Measurements from ENCODE around the gene ADAMTS6. TPM values are rescaled to one million over a fixed set of nuclear protein-coding genes. Genes with fewer than 3 reads are reported as not detected.

Gene ADAMTS6
- total RNA-seq, 2 experiments from 2014 or later = 1.6 to 1.7 TPM

GRCh38 chr5:65102976-65103711 lies 378.6 kb downstream of the ADAMTS6 start:
- ChIA-PET POLR2A (interaction anchor here (1.9 to 4.1 kb wide), 3 partner anchors 67 to 460 kb away, joined by 11 to 22 read pairs (median 14); partner anchors contain the start of genes ADAMTS6, CENPK and PPWD1), CTCF (interaction anchor here (0.5 to 2.0 kb wide), 9 partner anchors 27 to 1011 kb away, joined by 3 to 13 read pairs (median 3); partner anchors contain the start of gene ADAMTS6)
- H3K4me3 Mint-ChIP-seq = peak overlapping the region; percentile 54
- H3K9me3 Mint-ChIP-seq = no peaks in the 10 kb centered on the region
- DNase-seq = peak; percentile 44
- H3K36me3 Mint-ChIP-seq (ENCODE audit: low read depth) = no peaks in the 10 kb centered on the region
- peaks cover 23% of the 10 kb centered on the region for H3K27me3 Mint-ChIP-seq
- H3K4me1 Mint-ChIP-seq = peaks cover 35% of the 10 kb centered on the region
- H3K27ac Mint-ChIP-seq = no peak overlapping the region

- CTCF ChIA-PET = interaction anchor here (2.0 kb wide), 2 partner anchors 378 to 381 kb away, joined by 9 to 13 read pairs; partner anchors contain the start of gene ADAMTS6
- Mint-ChIP-seq H3K9me3 (no peaks in the 10 kb centered on the region), H3K36me3 (ENCODE audit: low read depth) (no peaks in the 10 kb centered on the region), H3K4me1 (peaks cover 35% of the 10 kb centered on the region), H3K4me3 (peak overlapping the region; percentile 69), H3K27ac (no peak overlapping the region), H3K27me3 (peaks cover 22% of the 10 kb centered on the region)
- DNase-seq = no peak
- POLR2A ChIA-PET = interaction anchor here (1.9 to 4.1 kb wide), 3 partner anchors 66 to 460 kb away, joined by 11 to 22 read pairs (median 14); partner anchors contain the start of genes ADAMTS6, CENPK and PPWD1
Measured at GRCh38 chr5:65102371-65102975, 379.2 kb downstream of the ADAMTS6 start.

GRCh38 chr5:65101632-65102100 lies 380.1 kb downstream of the ADAMTS6 start:
- H3K27ac Mint-ChIP-seq = no peak overlapping the region
- DNase-seq = no peak
- H3K9me3 Mint-ChIP-seq = no peaks in the 10 kb centered on the region
- no peak overlapping the region for H3K4me3 Mint-ChIP-seq
- H3K27me3 Mint-ChIP-seq = peaks cover 22% of the 10 kb centered on the region
- no peaks in the 10 kb centered on the region for H3K36me3 Mint-ChIP-seq (ENCODE audit: low read depth)
- CTCF ChIA-PET = no interaction called here
- H3K4me1 Mint-ChIP-seq = peaks cover 35% of the 10 kb centered on the region
- POLR2A ChIA-PET = no interaction called here

DNA sequence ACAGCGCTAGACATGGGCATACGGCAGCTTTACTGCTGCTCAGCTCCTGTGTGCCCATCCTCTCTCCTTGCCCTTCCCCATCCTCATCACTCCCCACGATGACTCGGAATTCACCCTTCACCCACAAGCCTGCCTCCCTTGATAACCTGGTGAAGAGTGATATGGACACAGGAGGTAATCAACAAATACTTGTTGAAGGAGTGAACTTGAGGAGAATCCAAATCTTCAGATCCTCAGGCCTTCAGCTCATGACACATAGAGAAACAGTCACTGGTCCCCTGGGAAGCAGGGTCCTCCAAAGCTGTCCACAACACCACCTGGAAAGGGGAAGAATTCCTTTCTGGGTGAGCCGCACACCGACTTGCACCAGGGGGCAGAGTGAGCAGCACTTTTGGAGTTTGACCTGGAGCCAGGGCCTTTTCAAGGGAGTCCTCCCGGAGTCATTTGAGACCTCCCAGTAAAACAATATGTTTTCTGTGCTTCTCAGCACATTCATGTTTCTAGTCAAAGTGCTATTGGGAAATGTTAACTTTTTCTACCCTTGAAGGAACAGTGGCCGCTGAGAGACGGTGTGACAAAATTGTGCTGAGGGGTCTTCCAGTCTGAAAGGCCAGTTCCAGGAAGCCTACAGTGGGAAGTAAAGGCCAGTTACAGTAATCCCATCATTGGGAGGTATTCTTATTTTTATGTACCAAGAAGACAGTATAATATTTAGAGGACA lies 380.6 kb downstream of the ADAMTS6 start:
- CTCF ChIA-PET = interaction anchor here (1.2 to 1.8 kb wide), 3 partner anchors 27 to 380 kb away, joined by 4 to 6 read pairs (median 4); no protein-coding TSS in a partner anchor
- Mint-ChIP-seq H3K4me1 (peaks cover 30% of the 10 kb centered on the region), H3K9me3 (no peaks in the 10 kb centered on the region), H3K27ac (no peak overlapping the region), H3K36me3 (ENCODE audit: low read depth) (no peaks in the 10 kb centered on the region), H3K4me3 (no peak overlapping the region), H3K27me3 (peaks cover 20% of the 10 kb centered on the region)
- DNase-seq = no peak
- POLR2A ChIA-PET = interaction anchor here (0.6 kb wide), 1 partner anchor 391 kb away, joined by 3 read pairs; no protein-coding TSS in a partner anchor

Other genes starting within 250 kb of the ADAMTS6 start
- gene CENPK, start 81.2 kb upstream of the ADAMTS6 start, total RNA-seq = 10 to 100 TPM; 86.0 to 88.7 TPM
- 10 to 100 TPM; 46.7 to 50.0 TPM for gene PPWD1, start 81.4 kb upstream of the ADAMTS6 start, total RNA-seq
- gene TRIM23, start 142.4 kb upstream of the ADAMTS6 start, total RNA-seq = 10 to 100 TPM; 10.2 to 10.6 TPM
- gene SHLD3, start 143.1 kb upstream of the ADAMTS6 start, total RNA-seq = 1 to 10 TPM; 3.6 to 4.3 TPM
- 10 to 100 TPM; 21.2 to 23.3 TPM for gene TRAPPC13, start 143.1 kb upstream of the ADAMTS6 start, total RNA-seq
- 10 to 100 TPM; 19.7 to 23.0 TPM for gene SGTB, start 240.2 kb upstream of the ADAMTS6 start, total RNA-seq
- 1 to 10 TPM; 7.6 to 8.0 TPM for gene NLN, start 240.3 kb upstream of the ADAMTS6 start, total RNA-seq

All from activated CD4-positive, alpha-beta memory T cell treated with anti-CD3 and anti-CD28 coated beads, Interleukin-2, amount 10 ng/mL, durations not matched to agents 7 days and 5 days (primary cell).